Measurements from ENCODE around the gene PCYT1A.
"Not testable (repeated sequence)": the region's sequence is repeated elsewhere in the genome, so short reads cannot be mapped to it uniquely, and the experiment has no call there.

Gene PCYT1A

DNA sequence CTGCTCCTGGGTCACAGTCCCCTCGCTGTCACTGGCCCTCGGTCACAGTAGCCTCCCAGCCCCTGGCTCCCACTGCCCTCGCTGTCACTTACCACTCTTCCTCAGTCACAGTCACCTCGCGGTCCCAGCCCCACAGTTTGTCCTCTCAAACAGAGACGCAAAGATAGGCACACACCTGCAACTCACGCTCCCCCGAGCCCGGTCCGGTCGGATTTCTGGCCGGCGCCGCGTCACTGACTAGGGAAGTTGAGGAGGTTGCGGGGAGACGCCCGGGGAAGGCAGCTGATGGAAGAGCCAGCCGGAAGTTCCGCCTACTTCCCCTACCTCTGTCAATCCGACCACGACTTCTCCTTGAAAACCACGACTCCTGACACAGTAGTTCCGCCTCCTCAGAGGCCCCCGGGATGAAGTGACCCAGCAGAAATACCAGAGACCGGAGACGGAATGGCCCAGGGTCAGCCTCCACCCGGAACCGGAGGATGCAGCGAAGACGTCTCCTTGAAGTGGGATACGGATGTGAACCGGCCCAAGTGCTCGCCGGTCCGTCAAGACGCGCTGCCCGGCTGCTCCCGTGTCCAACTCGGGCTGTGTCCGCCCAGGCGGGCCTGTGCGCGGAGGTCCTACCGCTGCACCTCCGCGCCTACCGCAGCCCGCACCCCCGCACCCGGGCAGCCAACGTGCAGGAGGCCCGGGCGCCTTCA is at the start of gene PCYT1A:
Gene PCYT1A, minus strand, starts transcription at position 287 of the 701 bp plus-strand sequence. CDS start 17,195 bp downstream, outside the sequence.
- DNase-seq, result peak; percentile 97

DNA sequence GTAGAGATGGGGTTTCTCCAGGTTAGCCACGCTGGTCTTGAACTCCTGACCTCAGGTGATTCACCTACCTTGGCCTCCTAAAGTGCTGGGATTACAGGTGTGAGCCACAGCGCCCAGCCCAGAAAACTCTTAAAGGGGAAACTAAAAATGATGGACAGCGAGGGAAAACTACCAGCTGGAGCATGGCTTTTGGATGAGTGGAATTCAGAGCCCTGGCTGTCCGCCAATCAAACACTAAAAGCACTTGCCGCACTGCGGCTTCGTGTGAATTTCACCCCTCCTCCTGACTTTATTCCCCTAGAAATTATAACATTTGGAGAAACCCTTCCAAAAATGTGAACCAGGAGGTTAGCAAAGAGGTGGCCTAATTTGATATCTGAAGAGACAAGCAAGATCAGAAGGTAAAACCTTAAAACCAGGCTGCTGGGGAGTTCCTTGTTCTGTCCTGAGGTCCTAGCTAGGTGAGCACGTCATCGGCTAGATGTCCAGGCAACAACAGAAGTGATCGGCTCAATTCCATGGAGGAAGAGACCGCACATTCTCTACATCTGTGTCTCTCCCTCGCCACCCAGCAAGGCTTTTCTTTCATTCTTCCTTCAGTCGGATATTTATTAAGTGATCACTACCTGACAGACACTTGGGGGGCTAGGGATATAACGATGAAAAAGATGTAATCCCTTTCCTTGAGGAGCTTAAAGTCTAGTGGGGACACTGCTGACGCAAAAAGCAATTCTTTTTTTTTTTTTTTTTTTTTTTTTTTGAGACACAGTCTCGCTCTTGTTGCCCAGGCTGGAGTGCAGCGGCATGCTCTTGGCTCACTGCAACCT is 49.0 kb upstream of the PCYT1A start:
- DNase-seq, result no peak

GRCh38 chr3:196335503-196335948 is 48.0 kb upstream of the PCYT1A start:
- no peak for DNase-seq

- no peak for DNase-seq
Measured at GRCh38 chr3:196334982-196335381, 47.5 kb upstream of the PCYT1A start.

GRCh38 chr3:196332168-196332567 is 44.6 kb upstream of the PCYT1A start:
- no peak for DNase-seq

DNA sequence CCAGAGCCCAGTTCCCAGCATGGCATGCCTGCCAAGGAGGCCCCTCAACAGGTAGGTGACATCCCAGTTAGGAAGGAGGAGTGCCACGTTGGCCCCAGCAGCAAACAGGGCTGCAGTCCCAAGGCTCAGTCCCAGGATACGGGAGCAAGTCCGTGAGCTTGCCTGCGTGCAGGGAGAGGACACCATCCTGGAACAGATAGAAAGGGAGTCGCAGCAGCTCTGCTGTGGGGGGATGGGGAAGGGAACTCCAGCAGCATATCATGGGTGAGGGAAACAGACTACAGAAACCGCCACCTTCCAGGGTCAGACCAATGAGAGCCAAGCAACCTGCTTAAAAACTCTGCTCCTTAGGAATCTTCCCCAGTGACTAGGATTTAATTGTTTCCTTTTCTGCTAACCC is 39.9 kb upstream of the PCYT1A start:
- no peak for DNase-seq

- no peak for DNase-seq
Measured at GRCh38 chr3:196326936-196327335, 39.4 kb upstream of the PCYT1A start.

- DNase-seq, result peak; percentile 26
Measured at GRCh38 chr3:196323691-196324090, 36.2 kb upstream of the PCYT1A start.

GRCh38 chr3:196323016-196323415 is 35.5 kb upstream of the PCYT1A start:
- no peak for DNase-seq

DNA sequence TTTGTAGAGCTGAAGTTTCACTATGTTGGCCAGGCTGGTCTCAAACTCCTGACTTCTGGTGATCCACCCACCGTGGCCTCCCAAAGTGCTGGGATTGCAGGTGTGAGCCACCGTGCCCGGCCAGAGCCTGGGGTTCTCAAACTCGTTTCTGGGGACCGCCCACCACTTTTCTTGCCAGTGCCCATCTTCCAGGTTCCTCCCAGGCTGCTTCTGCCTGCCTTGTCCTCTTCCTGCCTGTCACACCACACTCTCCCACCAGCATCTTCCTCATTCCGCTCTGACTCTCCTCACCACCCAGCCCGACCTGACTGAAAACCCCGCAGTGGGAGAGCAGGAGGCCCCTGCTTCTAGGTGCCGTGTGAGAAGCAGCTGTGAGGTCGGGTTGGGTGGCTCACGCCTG is 33.6 kb upstream of the PCYT1A start:
- no peak for DNase-seq

- peak; percentile 33 for DNase-seq
Measured at GRCh38 chr3:196320137-196320536, 32.6 kb upstream of the PCYT1A start.

- DNase-seq, result peak; percentile 97
Measured at GRCh38 chr3:196317687-196318467, 30.4 kb upstream of the PCYT1A start, which contains the start of gene DYNLT2B. Gene DYNLT2B, minus strand, starts transcription at chr3:196318240. Its CDS starts 88 bp downstream, at chr3:196318152.

DNA sequence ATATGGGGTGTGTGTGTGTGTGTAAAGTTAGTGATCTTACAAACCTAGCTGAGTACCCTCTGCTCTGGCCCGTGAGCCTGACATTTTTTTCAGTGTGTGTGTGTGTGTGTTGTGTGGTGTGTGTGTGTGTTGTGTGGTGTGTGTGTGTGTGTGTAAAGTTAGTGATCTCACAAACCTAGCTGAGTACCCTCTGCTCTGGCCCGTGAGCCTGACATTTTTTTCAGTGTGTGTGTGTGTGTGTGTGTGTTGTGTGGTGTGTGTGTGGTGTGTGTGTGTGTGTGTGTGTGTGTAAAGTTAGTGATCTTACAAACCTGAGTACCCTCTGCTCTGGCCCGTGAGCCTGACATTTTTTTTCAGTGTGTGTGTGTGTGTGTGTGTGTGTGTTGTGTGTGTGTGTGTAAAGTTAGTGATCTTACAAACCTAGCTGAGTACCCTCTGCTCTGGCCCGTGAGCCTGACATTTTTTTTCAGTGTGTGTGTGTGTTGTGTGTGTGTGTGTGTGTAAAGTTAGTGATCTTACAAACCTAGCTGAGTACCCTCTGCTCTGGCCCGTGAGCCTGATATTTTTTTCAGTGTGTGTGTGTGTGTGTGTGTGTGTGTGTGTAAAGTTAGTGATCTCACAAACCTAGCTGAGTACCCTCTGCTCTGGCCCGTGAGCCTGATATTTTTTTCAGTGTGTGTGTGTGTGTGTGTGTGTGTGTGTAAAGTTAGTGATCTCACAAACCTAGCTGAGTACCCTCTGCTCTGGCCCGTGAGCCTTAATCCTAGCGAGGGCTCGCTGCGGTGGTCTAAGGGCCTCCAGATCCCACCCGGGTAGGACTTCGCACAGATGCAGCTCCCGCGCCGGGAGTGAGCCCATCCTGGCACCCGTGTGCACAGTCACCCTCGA is 29.5 kb upstream of the PCYT1A start:
- DNase-seq, result not testable (repeated sequence)

DNA sequence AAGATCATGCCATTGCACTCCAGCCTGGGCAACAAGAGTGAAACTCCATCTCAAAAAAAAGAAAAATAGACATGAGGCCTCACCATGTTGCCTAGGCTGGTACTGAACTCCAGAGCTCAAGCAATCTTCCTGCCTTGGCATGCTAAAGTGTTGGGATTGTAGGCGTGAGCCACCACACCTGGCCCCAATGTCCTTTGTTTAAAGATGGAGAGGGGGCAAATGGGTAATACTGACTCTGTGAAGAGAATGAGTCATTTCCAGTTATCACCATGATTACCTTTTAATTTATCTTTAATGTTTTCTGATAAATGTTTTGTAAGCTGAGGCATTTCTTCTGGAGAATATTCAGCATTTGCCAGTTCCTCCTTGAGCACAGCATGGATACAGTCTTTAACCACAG is 28.3 kb upstream of the PCYT1A start:
- no peak for DNase-seq

DNA sequence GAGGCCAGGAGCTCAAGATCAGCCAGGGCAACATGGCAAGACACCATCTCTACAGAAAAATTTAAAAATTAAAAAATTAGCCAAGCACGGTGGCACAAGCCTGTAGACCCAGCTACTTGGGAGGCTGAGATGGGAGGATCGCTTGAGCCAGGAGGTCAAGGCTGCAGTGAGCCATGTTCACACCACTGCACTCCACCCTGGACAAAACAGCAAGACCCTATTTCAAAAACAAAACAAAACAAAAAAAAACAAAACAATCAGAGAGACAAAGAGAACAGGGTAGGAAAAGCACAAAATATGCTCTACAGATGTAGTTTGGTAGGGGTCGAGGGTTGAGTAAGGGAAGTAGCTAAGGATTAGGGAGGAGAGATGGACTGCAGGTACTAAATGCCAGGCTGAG is 27.1 kb upstream of the PCYT1A start:
- DNase-seq, result no peak

DNA sequence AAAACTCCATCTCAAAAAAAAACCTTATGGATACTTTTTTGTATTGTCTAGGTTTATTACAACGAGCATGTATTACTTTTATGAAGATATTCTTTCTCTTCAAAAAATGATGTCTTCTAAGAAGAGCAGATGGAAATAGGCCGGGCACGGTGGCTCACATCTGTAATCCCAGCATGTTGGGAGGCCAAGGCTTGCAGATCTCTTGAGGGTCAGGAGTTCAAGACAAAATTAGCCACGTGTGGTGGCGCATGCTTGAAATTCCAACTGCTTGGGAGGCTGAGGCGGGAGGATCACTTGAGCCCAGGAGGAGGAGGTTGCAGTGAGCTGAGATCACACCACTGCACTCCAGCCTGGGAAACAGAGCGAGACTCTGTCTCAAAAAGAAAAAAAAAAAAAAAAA is 26.6 kb upstream of the PCYT1A start:
- not testable (repeated sequence) for DNase-seq

DNA sequence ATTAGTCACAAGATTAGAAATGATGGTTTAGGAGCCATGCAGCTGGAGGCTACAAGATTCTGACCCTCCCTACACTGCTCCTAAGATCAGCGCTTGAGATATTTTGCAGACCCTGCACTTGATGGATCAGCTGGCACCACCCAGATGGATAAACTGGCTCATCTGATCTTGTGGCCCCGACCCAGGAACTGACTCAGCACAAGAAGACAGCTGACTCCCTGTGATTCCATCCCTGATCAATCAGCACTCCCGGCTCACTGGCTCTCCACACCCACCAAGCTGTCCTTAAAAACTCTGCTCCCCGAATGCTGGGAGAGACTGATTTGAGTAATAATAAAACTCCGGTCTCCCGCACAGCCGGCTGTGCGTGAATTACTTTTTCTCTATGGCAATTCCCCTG is 15.4 kb upstream of the PCYT1A start:
- DNase-seq, result not testable (repeated sequence)

- DNase-seq, result not testable (repeated sequence)
Measured at GRCh38 chr3:196302551-196302950, 15.0 kb upstream of the PCYT1A start.

- no peak for DNase-seq
Measured at GRCh38 chr3:196298521-196298920, 11.0 kb upstream of the PCYT1A start.

GRCh38 chr3:196292286-196292923 is 4.9 kb upstream of the PCYT1A start:
- DNase-seq, result no peak

GRCh38 chr3:196288141-196288460 is 575 bp upstream of the PCYT1A start:
- peak; percentile 81 for DNase-seq

- peak; percentile 51 for DNase-seq
Measured at GRCh38 chr3:196287090-196287439, 461 bp downstream of the PCYT1A start.

Data from NCI-H69 (cell line).